B cell (primary cell): ENCODE results near the gene ZNF516. TPM values are rescaled to one million over a fixed set of nuclear protein-coding genes. Genes with fewer than 3 reads are reported as not detected.

ENCODE experiments used
- ATAC-seq: fragments of 200-7000 bp; cut with Tn5 transposase; one replicate; pipeline ENCODE4 v1.10.0; 2021; ENCODE audit warnings: low read depth, mild to moderate bottlenecking, moderate number of reproducible peaks, moderate library complexity
- CTCF ChIA-PET: fragments of 350-600 bp; sonication (Branson Sonifier 250); formaldehyde crosslinking; loops from one replicate; lab custom pipeline; 2021; ENCODE audit warnings: antibody characterized with exemption, inconsistent platforms; lab: Charles Lee
- POLR2A ChIA-PET: fragments of 350-600 bp; sonication (Branson Sonifier 250); formaldehyde crosslinking; loops from one replicate; lab custom pipeline; 2021; ENCODE audit warnings: antibody characterized with exemption; lab: Charles Lee
- DNase-seq: peaks from one replicate; pipeline ENCODE4 v3.0.0; 2013
- H2AFZ ChIP-seq: 2 replicates; pipeline ENCODE4 v1.6.1; 2012; ENCODE audit warnings: mild to moderate bottlenecking, low read depth, low read length; ENCODE audit not compliant: insufficient read depth, poor library complexity, severe bottlenecking
- H3K27ac ChIP-seq, 2 donors: 1 replicate in 1 of 2; 2 replicates in 1 of 2; pipeline ENCODE4 v1.5.1; 2012 to 2013; ENCODE audit warnings: low read length in 2 of 2, mild to moderate bottlenecking in 2 of 2, moderate library complexity in 1 of 2
- H3K27me3 ChIP-seq, 4 experiments: fragments of 200-600 bp in 1 of 4; sonication (generic) in 1 of 4; replicated peaks in 1 of 4; 1 replicate in 2 of 4; 2 replicates in 2 of 4; pipeline versions ENCODE4 v1.6.1 to v1.7.0; 2013 to 2016; ENCODE audit warnings: low read length in 3 of 4, mild to moderate bottlenecking in 2 of 4, mixed read lengths in 1 of 4, moderate library complexity in 1 of 4; ENCODE audit not compliant: insufficient read depth in 4 of 4, control insufficient read depth in 3 of 4; ENCODE audit errors: control extremely low read depth in 1 of 4
- H3K36me3 ChIP-seq, 2 experiments: replicated peaks in 1 of 2; 1 replicate in 1 of 2; 2 replicates in 1 of 2; pipeline versions ENCODE4 v1.6.1 to v1.7.1; 2013; ENCODE audit warnings: low read length in 1 of 2; ENCODE audit not compliant: insufficient read depth in 2 of 2, control insufficient read depth in 1 of 2; ENCODE audit errors: control extremely low read depth in 1 of 2, extremely low read depth in 1 of 2
- H3K4me1 ChIP-seq, 2 donors: fragments of 200-600 bp in 1 of 2; sonication (generic) in 1 of 2; 1 replicate in 1 of 2; 2 replicates in 1 of 2; pipeline versions ENCODE4 v1.5.1 to v1.6.1; 2013 to 2017; ENCODE audit warnings: low read length in 2 of 2; ENCODE audit not compliant: control insufficient read depth in 2 of 2, insufficient read depth in 2 of 2
- H3K4me2 ChIP-seq: replicated peaks from 2 replicates; pipeline ENCODE3; 2012; ENCODE audit warnings: mild to moderate bottlenecking, low read depth, low read length; ENCODE audit not compliant: poor library complexity, severe bottlenecking
- H3K4me3 ChIP-seq, 5 experiments: fragments of 200-600 bp in 1 of 5; sonication (generic) in 1 of 5; 1 replicate in 3 of 5; 2 replicates in 2 of 5; pipeline versions ENCODE4 v1.5.1 to v1.7.0; 2011 to 2016; ENCODE audit warnings: low read length in 4 of 5, mild to moderate bottlenecking in 4 of 5, low read depth in 2 of 5, control low read depth in 1 of 5, moderate library complexity in 1 of 5; ENCODE audit not compliant: insufficient read depth in 1 of 5; ENCODE audit errors: control extremely low read depth in 1 of 5, extremely low read depth in 1 of 5
- H3K79me2 ChIP-seq: fragments of 200-600 bp; sonication (generic); one replicate; pipeline ENCODE4 v1.6.0; 2016; ENCODE audit warnings: low read length; ENCODE audit not compliant: control insufficient read depth, insufficient read depth
- H3K9ac ChIP-seq: fragments of 200-600 bp; sonication (generic); 2 replicates; pipeline ENCODE4 v1.6.1; 2017; ENCODE audit warnings: mild to moderate bottlenecking, low read length, moderate library complexity
- H3K9me3 ChIP-seq, 3 donors: one replicate each; pipeline versions ENCODE4 v1.6.1 to v1.7.1; 2013; ENCODE audit warnings: low read length in 2 of 3; ENCODE audit not compliant: control insufficient read depth in 2 of 3, insufficient read depth in 1 of 3; ENCODE audit errors: control extremely low read depth in 1 of 3
- H4K20me1 ChIP-seq: 2 replicates; pipeline ENCODE4 v1.6.0; 2012; ENCODE audit warnings: mild to moderate bottlenecking, low read length; ENCODE audit not compliant: insufficient read depth, control insufficient read depth, poor library complexity, severe bottlenecking
- H3K27ac Mint-ChIP-seq: one replicate; pipeline ENCODE4 v1.8.0; 2021; ENCODE audit warnings: mixed read lengths
- H3K27me3 Mint-ChIP-seq: one replicate; pipeline ENCODE4 v1.8.0; 2021; ENCODE audit warnings: mixed read lengths
- H3K4me1 Mint-ChIP-seq: one replicate; pipeline ENCODE4 v1.8.0; 2021; ENCODE audit warnings: mixed read lengths
- H3K4me3 Mint-ChIP-seq: one replicate; pipeline ENCODE4 v1.8.0; 2021; ENCODE audit warnings: mixed read lengths
- H3K9me3 Mint-ChIP-seq: one replicate; pipeline ENCODE4 v1.8.0; 2022; ENCODE audit warnings: mixed read lengths; ENCODE audit not compliant: insufficient read depth
- EZH2 ChIP-seq: IDR thresholded peaks from 2 replicates; pipeline ENCODE4 v1.6.1; 2012; ENCODE audit warnings: borderline replicate concordance, low read depth, mild to moderate bottlenecking, moderate library complexity, low read length; ENCODE audit not compliant: insufficient read depth, poor library complexity, severe bottlenecking
- WGBS: methylation state at CpG from one replicate; pipeline ENCODE4 v1.1.5; 2013; ENCODE audit warnings: missing lambda C conversion rate; ENCODE audit not compliant: insufficient coverage; 5-methylcytosine and 5-hydroxymethylcytosine counted together
- intact Hi-C: fragments of 100-400 bp; cut with micrococcal nuclease; formaldehyde crosslinking; loops from one replicate; pipeline ENCODE4 v1.10.0; 2022
- polyA plus RNA-seq: library from polyadenylated mRNA; depleted of rRNA; stranded (reverse); fragments of >200 nt; gene quantifications from 2 replicates; pipeline ENCODE4 v1.2.3, GENCODE V29; 2012
- total RNA-seq, 2 donors: library from RNA; stranded (reverse); fragments of 120-200 nt in 1 of 2; gene quantifications; 1 replicate in 1 of 2; 2 replicates in 1 of 2; pipeline versions ENCODE4 v1.2.3 to v1.2.4, GENCODE V29; 2013 to 2022
- TF ChIP-seq, protein P1 (sequence below): fragments of 200-600 bp; IDR thresholded peaks from one replicate; pipeline ENCODE4 v1.8.0; 2022; ENCODE audit warnings: antibody characterized with exemption, mild to moderate bottlenecking

ZNF516 gene
- total and polyA plus RNA-seq, 2 donors (not counting 1 experiment from before 2014, with no cell fraction given), result 6.7 to 27.1 TPM

DNA sequence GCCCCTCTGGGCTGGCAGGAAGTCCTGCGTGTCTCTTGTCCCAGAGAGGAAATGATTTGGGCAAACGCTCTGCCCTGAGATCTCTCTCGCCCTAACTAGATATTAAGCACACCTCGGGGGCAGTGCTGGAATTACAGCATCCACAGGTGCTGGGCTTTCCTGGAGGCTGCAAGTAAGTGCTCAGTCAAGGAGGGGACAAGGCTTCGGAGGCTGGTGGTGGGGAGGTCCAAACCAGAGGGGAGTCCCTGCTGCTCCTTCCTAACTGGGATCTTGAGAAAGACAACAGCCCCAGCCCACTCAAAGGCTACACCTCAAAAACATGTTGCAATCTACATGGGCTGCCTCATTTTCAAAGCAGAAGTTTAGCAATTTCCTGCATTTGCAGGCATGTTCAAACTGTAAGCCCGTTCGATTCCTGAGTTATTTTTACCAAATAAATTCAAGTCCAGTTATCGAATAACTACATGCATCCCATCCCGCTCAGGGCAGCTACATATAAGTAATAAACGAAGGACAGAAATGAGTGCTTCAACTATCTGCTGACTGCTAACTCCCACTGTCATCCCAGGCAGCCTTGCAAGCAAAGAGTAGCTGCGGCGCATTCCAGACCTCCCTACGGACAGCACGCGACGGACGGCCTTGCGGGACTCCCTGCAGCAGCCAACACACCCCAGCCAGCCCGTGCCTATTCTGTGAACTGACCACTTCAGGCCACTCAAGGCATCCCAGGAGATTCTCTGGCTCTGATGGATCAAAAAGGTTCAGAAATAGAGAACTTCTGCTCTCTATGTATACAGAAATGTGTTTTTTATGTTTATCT, 27.5 kb downstream of the ZNF516 start:
- Mint-ChIP-seq H3K27ac (no peak overlapping the region), H3K27me3 (no peaks in the 10 kb centered on the region), H3K9me3 (no peaks in the 10 kb centered on the region), H3K4me3 (peak overlapping the region; percentile 74), H3K4me1 (peaks cover 26% of the 10 kb centered on the region)
- peaks cover 15 to 19% of the 10 kb centered on the region in 2 donors for H3K4me1 ChIP-seq
- peak overlapping the region in 4 of 5 experiments; percentile 6 to 58 (median 28) for H3K4me3 ChIP-seq
- ChIA-PET CTCF (interaction anchor here (0.7 kb wide), 1 partner anchor 72 kb away, joined by 3 read pairs; no protein-coding TSS in a partner anchor), POLR2A (no interaction called here)
- no peak for TF ChIP-seq EZH2
- TF ChIP-seq, protein P1, sequence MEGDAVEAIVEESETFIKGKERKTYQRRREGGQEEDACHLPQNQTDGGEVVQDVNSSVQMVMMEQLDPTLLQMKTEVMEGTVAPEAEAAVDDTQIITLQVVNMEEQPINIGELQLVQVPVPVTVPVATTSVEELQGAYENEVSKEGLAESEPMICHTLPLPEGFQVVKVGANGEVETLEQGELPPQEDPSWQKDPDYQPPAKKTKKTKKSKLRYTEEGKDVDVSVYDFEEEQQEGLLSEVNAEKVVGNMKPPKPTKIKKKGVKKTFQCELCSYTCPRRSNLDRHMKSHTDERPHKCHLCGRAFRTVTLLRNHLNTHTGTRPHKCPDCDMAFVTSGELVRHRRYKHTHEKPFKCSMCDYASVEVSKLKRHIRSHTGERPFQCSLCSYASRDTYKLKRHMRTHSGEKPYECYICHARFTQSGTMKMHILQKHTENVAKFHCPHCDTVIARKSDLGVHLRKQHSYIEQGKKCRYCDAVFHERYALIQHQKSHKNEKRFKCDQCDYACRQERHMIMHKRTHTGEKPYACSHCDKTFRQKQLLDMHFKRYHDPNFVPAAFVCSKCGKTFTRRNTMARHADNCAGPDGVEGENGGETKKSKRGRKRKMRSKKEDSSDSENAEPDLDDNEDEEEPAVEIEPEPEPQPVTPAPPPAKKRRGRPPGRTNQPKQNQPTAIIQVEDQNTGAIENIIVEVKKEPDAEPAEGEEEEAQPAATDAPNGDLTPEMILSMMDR, result no peak
- peak overlapping the region; percentile 27 for H3K9ac ChIP-seq
- ATAC-seq (no peak), DNase-seq (no peak)
- H3K27me3 ChIP-seq, result no peaks in the 10 kb centered on the region
- peak overlapping the region; percentile 67 for H3K4me2 ChIP-seq
- H3K79me2 ChIP-seq, result peaks cover 60% of the 10 kb centered on the region
- H2AFZ ChIP-seq, result no peak overlapping the region
- intact Hi-C loops, result no loop called here
- 36% methylated on average over 15 of the region's 19 CpGs for WGBS
- H3K9me3 ChIP-seq, result no peaks in the 10 kb centered on the region
- no peak overlapping the region for H3K27ac ChIP-seq
- no peaks in the 10 kb centered on the region for H3K36me3 ChIP-seq
- peaks cover 57% of the 10 kb centered on the region for H4K20me1 ChIP-seq

DNA sequence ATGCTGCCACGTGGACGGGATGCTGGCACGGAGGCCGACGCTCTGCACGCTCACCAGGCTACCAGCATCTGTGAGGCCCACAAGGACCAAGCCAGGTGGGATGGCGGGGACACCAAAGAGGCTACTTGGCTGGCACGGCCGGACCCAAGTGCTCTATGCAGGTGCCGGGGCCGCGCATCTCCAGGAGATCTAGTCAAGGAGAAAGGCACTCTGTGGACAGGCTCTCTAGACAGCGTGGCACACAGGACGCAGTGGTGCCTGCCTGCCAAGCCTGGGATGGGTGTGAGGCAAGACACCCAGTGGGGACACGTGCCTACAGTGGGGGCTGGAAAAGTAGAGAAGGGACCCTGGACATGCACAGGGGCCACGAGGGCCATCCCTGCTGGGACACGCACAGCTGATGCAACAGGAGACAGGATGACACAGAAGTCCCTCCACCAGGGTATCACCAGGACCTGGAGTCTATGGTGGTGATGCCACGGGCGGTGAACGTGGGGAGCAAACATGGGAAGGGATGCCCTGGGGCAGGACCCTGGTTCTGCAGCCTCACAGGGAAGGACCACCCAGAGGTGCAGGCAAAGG, 28.5 kb downstream of the ZNF516 start:
- DNase-seq (no peak), ATAC-seq (no peak)
- peaks cover 55% of the 10 kb centered on the region for H4K20me1 ChIP-seq
- peak overlapping the region; percentile 67 for H3K4me2 ChIP-seq
- H3K27me3 ChIP-seq, result no peaks in the 10 kb centered on the region
- peaks cover 57% of the 10 kb centered on the region for H3K79me2 ChIP-seq
- H3K4me3 Mint-ChIP-seq, result peak overlapping the region; percentile 47
- no peak overlapping the region for H3K27ac ChIP-seq
- ChIA-PET CTCF (no interaction called here), POLR2A (no interaction called here)
- intact Hi-C loops, result no loop called here
- H3K9ac ChIP-seq, result no peak overlapping the region
- no peak for TF ChIP-seq EZH2
- WGBS, result 84% methylated on average over 15 of the region's 20 CpGs
- H3K9me3 ChIP-seq, result no peaks in the 10 kb centered on the region
- peaks cover 15 to 19% of the 10 kb centered on the region in 2 donors for H3K4me1 ChIP-seq
- H3K4me3 ChIP-seq, result no peak overlapping the region
- H3K4me1 Mint-ChIP-seq, result peaks cover 21% of the 10 kb centered on the region
- no peak overlapping the region for H2AFZ ChIP-seq
- H3K9me3 Mint-ChIP-seq, result no peaks in the 10 kb centered on the region
- no peaks in the 10 kb centered on the region for H3K27me3 Mint-ChIP-seq
- H3K27ac Mint-ChIP-seq, result peak overlapping the region; percentile 37
- peaks cover 0 to 2% of the 10 kb centered on the region in 2 experiments for H3K36me3 ChIP-seq
